ENCODE data around the gene PARK7. TPM values are rescaled to one million over a fixed set of nuclear protein-coding genes. Genes with fewer than 3 reads are reported as not detected.
A peak's percentile ranks its signal among the peaks of the same experiment; 100 is the strongest.

Gene PARK7
- total and polyA plus RNA-seq, 4 donors, result 140 to 392 (median 267) TPM

- peaks cover 0 to 3% (median 0%) of the 10 kb centered on the region in 3 donors for H3K27me3 ChIP-seq (ENCODE audit: control insufficient read depth in 3 of 3, insufficient read depth in 3 of 3, low read length in 2 of 3)
- no peaks in the 10 kb centered on the region for H3K36me3 ChIP-seq (ENCODE audit: control insufficient read depth in 4 of 4, insufficient read depth in 4 of 4, low read length in 4 of 4)
- no peak overlapping the region for H3K4me3 ChIP-seq
- peak overlapping the region in 1 of 2 donors; percentile 24 for H3K27ac ChIP-seq (ENCODE audit: low read depth in 1 of 2, low read length in 1 of 2)
- no peak for TF ChIP-seq CTCF (IDR thresholded peaks at IDR 0.05; ENCODE audit: control extremely low read depth, extremely low read depth)
- H3K9ac ChIP-seq (ENCODE audit: insufficient read depth in 1 of 2, low read length in 2 of 2), result peak overlapping the region in 1 of 2 donors; percentile 12
- WGBS, 2 donors, result 68 to 85% methylated on average over 10 of the region's 10 CpGs
- H3K9me3 ChIP-seq (ENCODE audit: control insufficient read depth in 4 of 4, insufficient read depth in 3 of 4, low read length in 3 of 4), result no peaks in the 10 kb centered on the region
- H3K4me1 ChIP-seq (ENCODE audit: control insufficient read depth in 5 of 5, insufficient read depth in 5 of 5, low read length in 5 of 5), result peaks cover 6 to 49% (median 26%) of the 10 kb centered on the region in 5 donors
- no peak for DNase-seq
- ATAC-seq (ENCODE audit: insufficient read depth, low FRiP score), result no peak
These were observed 61.9 kb downstream of the PARK7 start for GRCh38 chr1:8023287-8023994.

GRCh38 chr1:8023995-8024313 lies 62.4 kb downstream of the PARK7 start:
- TF ChIP-seq CTCF (IDR thresholded peaks at IDR 0.05; ENCODE audit: control extremely low read depth, extremely low read depth), result no peak
- Histone ChIP-seq H3K4me1 (ENCODE audit: control insufficient read depth in 5 of 5, insufficient read depth in 5 of 5, low read length in 5 of 5) (peaks cover 6 to 50% (median 23%) of the 10 kb centered on the region in 5 donors), H3K9ac (ENCODE audit: insufficient read depth in 1 of 2, low read length in 2 of 2) (peak overlapping the region in 1 of 2 donors; percentile 5), H3K9me3 (ENCODE audit: control insufficient read depth in 4 of 4, insufficient read depth in 3 of 4, low read length in 3 of 4) (no peaks in the 10 kb centered on the region), H3K27me3 (ENCODE audit: control insufficient read depth in 3 of 3, insufficient read depth in 3 of 3, low read length in 2 of 3) (peaks cover 0 to 3% (median 0%) of the 10 kb centered on the region in 3 donors), H3K36me3 (ENCODE audit: control insufficient read depth in 4 of 4, insufficient read depth in 4 of 4, low read length in 4 of 4) (no peaks in the 10 kb centered on the region), H3K4me3 (no peak overlapping the region), H3K27ac (ENCODE audit: low read depth in 1 of 2, low read length in 1 of 2) (no peak overlapping the region)
- WGBS, 2 donors, result 50 to 70% methylated on average over 1 of the region's 1 CpG
- DNase-seq (no peak), ATAC-seq (ENCODE audit: insufficient read depth, low FRiP score) (no peak)

- H3K36me3 ChIP-seq (ENCODE audit: control insufficient read depth in 4 of 4, insufficient read depth in 4 of 4, low read length in 4 of 4), result no peaks in the 10 kb centered on the region
- no peak for TF ChIP-seq CTCF (IDR thresholded peaks at IDR 0.05; ENCODE audit: control extremely low read depth, extremely low read depth)
- DNase-seq, result no peak
- no peak overlapping the region for H3K4me3 ChIP-seq
- peak overlapping the region in 1 of 2 donors; percentile 77 for H3K9ac ChIP-seq (ENCODE audit: insufficient read depth in 1 of 2, low read length in 2 of 2)
- peaks cover 6 to 51% (median 22%) of the 10 kb centered on the region in 5 donors for H3K4me1 ChIP-seq (ENCODE audit: control insufficient read depth in 5 of 5, insufficient read depth in 5 of 5, low read length in 5 of 5)
- no peak overlapping the region for H3K27ac ChIP-seq (ENCODE audit: low read depth in 1 of 2, low read length in 1 of 2)
- ATAC-seq (ENCODE audit: insufficient read depth, low FRiP score), result no peak
- H3K27me3 ChIP-seq (ENCODE audit: control insufficient read depth in 3 of 3, insufficient read depth in 3 of 3, low read length in 2 of 3), result peaks cover 0 to 3% (median 0%) of the 10 kb centered on the region in 3 donors
- no peaks in the 10 kb centered on the region for H3K9me3 ChIP-seq (ENCODE audit: control insufficient read depth in 4 of 4, insufficient read depth in 3 of 4, low read length in 3 of 4)
- 73 to 86% methylated on average over 3 of the region's 3 CpGs for WGBS, 2 donors
These were observed 62.8 kb downstream of the PARK7 start for GRCh38 chr1:8024329-8024728.

All from lung (tissue), 12 donors.